Keratinocyte (primary cell): Measurements from ENCODE around the gene CTXND1.

Experiments used
- CTCF ChIP-seq, 3 experiments: IDR thresholded peaks in 1 of 3; conservative IDR thresholded peaks in 1 of 3; optimal IDR thresholded peaks in 1 of 3; 2 replicates in 2 of 3; 3 replicates in 1 of 3; pipeline versions ENCODE3 to v1.5.1; 2011; ENCODE audit warnings: low read length in 3 of 3, mild to moderate bottlenecking in 3 of 3, moderate library complexity in 2 of 3, control low read depth in 1 of 3, inconsistent platforms in 1 of 3; ENCODE audit not compliant: insufficient read depth in 2 of 3; ENCODE audit errors: extremely low read depth in 1 of 3
- EZH2 ChIP-seq: IDR thresholded peaks from one replicate; pipeline ENCODE4 v1.6.1; 2012; ENCODE audit warnings: inconsistent platforms, mild to moderate bottlenecking, low read length, moderate library complexity

GRCh38 chr15:80275961-80276360 lies 23.9 kb upstream of the CTXND1 start:
- TF ChIP-seq CTCF (optimal IDR thresholded peaks at IDR 0.05 in 1 of 3, IDR thresholded peaks at IDR 0.05 in 1 of 3, conservative IDR thresholded peaks at IDR 0.05 in 1 of 3; ENCODE audit: extremely low read depth in 1 of 3, insufficient read depth in 2 of 3, low read length in 3 of 3) (no peak), EZH2 (no peak)
